HG02852 (cell line): ENCODE results near the gene COQ10A.

Experiments used
- ATAC-seq: cut with Tn5 transposase; IDR thresholded peaks from one replicate; pipeline ENCODE4 v1.9.1; 2021; ENCODE audit warnings: mild to moderate bottlenecking, moderate library complexity; ENCODE audit not compliant: unreplicated experiment

Gene COQ10A

DNA sequence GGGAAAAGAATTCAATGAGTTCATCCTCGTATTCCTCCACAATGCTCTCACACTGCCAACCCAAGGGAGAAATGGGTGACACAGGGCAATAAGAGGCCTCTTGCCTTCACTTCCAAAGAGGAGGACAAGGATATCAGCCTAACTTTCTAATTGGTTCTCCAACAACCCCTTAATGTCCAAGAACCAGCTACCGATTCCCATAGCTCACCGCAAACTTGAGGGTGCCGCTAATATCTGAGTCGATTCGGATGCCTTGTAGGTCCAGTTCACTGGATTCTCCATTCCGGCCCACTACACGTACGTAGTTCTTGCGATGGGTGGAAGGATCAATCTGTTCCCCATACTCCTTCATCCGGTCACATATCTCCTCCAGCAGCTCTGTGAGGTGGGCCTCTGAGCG is 44.3 kb downstream of the COQ10A start:
- ATAC-seq, result no peak

DNA sequence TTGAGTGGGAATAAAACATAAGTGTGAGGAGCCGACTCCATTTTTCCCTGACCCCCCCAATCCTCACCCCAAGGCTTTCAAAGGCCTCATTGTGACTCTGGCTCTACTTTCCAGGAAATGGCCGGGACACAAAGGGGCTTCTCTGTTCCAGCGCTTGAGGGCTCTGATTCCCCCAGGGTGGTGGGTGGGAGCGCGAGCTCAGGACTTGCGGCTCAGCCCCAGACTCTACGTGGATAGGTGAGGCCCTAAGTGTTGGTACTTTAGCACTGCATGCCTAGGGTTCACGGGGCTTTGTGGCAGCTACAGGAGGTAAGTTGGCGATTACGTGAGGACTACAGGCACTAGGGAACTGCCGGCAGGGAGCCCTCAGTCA is 48.5 kb downstream of the COQ10A start:
- ATAC-seq, result no peak

DNA sequence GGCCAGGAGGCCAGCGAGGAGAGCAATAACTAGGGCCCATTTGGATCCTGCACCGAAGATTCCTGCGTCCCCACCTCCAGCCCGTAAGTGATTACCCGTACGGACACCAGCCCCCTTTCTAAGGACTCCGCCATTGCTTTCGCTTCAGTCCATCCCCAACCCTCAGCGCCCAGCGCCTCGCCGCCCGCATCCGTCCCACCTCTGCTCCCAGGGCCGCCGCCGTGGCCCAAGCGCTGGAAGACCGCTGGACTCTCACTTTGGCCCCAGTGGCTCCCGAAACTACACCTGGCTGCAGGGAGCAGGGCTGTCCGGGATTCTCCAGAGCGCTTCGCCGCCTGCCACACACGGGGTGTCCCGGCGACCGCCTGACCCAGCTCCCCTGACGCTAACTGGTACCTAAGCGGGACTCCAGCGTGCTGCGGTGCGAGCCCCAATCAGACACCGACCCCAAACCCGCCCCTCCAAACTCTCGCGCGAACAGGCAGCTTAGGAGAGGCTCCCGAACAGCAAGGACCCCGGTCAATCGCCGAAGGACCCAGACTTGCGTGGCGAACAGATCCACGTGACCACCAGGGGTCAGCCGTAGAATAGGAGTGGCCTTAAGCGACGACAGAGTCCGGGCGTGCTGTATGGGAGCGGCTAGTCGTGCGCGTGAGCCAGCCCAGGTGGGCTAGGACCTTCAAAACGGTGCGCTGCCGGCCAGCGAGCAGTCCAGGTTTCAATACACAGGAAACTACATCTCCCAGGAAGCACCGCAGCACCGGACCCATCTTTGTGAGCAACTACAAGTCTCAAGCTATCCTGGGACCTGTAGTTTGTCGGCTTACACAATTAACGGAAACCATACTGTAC is 49.1 kb downstream of the COQ10A start, which contains the start of gene CNPY2:
Gene CNPY2 (minus strand): TSS at position 367 of the 852 bp plus-strand sequence. CDS start 771 bp downstream, outside the sequence.
- ATAC-seq, result peak; percentile 88

DNA sequence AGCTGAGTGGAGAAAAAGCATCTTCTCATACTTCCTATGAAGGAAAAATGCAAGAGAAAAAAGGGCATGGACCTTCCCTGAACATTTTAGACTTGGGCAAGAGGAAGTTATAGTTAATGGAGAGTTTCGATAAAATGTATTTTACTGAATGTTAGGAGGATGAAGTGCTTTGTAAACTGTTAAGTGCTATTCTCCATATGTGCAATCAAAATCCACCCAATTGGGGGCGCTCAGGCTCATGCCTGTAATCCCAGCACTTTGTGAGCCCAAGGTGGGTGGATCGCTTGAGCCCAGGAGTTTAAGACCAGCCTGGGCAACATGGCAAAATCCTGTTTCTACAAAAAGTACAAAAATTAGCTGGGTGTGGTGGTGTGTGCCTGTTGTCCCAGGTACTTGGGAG is 50.9 kb downstream of the COQ10A start:
- ATAC-seq, result no peak
